ENCODE measurements around the gene MYO1F. TPM values are rescaled to one million over a fixed set of nuclear protein-coding genes. Genes with fewer than 3 reads are reported as not detected.

MYO1F gene
- total RNA-seq, 2 experiments from 2014 or later, result 21.0 to 21.4 TPM

GRCh38 chr19:8544168-8544567 lies 33.1 kb downstream of the MYO1F start:
- POLR2A ChIA-PET, result interaction anchor here (0.6 kb wide), 1 partner anchor 507 kb away, joined by 3 read pairs; no protein-coding TSS in a partner anchor
- ATAC-seq, result no peak
- no peak for DNase-seq
- no peak overlapping the region for H3K27ac Mint-ChIP-seq
- H3K4me1 Mint-ChIP-seq (ENCODE audit: low read depth), result no peaks in the 10 kb centered on the region
- H3K4me3 Mint-ChIP-seq, result no peak overlapping the region
- no peaks in the 10 kb centered on the region for H3K9me3 Mint-ChIP-seq
- intact Hi-C loops (cut with micrococcal nuclease), result no loop called here
- H3K36me3 Mint-ChIP-seq (ENCODE audit: low read depth), result no peaks in the 10 kb centered on the region
- CTCF ChIA-PET, result no interaction called here
- no peaks in the 10 kb centered on the region for H3K27me3 Mint-ChIP-seq
- TF ChIP-seq, protein P1, sequence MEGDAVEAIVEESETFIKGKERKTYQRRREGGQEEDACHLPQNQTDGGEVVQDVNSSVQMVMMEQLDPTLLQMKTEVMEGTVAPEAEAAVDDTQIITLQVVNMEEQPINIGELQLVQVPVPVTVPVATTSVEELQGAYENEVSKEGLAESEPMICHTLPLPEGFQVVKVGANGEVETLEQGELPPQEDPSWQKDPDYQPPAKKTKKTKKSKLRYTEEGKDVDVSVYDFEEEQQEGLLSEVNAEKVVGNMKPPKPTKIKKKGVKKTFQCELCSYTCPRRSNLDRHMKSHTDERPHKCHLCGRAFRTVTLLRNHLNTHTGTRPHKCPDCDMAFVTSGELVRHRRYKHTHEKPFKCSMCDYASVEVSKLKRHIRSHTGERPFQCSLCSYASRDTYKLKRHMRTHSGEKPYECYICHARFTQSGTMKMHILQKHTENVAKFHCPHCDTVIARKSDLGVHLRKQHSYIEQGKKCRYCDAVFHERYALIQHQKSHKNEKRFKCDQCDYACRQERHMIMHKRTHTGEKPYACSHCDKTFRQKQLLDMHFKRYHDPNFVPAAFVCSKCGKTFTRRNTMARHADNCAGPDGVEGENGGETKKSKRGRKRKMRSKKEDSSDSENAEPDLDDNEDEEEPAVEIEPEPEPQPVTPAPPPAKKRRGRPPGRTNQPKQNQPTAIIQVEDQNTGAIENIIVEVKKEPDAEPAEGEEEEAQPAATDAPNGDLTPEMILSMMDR (IDR thresholded peaks at IDR 0.05), result no peak

GRCh38 chr19:8539621-8540149 lies 37.6 kb downstream of the MYO1F start:
- no peak for ATAC-seq
- no peaks in the 10 kb centered on the region for H3K27me3 Mint-ChIP-seq
- TF ChIP-seq, protein P1 (IDR thresholded peaks at IDR 0.05), result no peak
- H3K9me3 Mint-ChIP-seq, result no peaks in the 10 kb centered on the region
- H3K36me3 Mint-ChIP-seq (ENCODE audit: low read depth), result no peaks in the 10 kb centered on the region
- intact Hi-C loops (cut with micrococcal nuclease), result no loop called here
- no peak for DNase-seq
- no peak overlapping the region for H3K27ac Mint-ChIP-seq
- CTCF ChIA-PET, result interaction anchor here (1.4 kb wide), 1 partner anchor 76 kb away, joined by 5 read pairs; no protein-coding TSS in a partner anchor
- H3K4me3 Mint-ChIP-seq, result no peak overlapping the region
- POLR2A ChIA-PET, result no interaction called here
- no peaks in the 10 kb centered on the region for H3K4me1 Mint-ChIP-seq (ENCODE audit: low read depth)

- Mint-ChIP-seq H3K4me3 (no peak overlapping the region), H3K27ac (no peak overlapping the region), H3K36me3 (ENCODE audit: low read depth) (no peaks in the 10 kb centered on the region), H3K27me3 (no peaks in the 10 kb centered on the region), H3K9me3 (no peaks in the 10 kb centered on the region), H3K4me1 (ENCODE audit: low read depth) (no peaks in the 10 kb centered on the region)
- CTCF ChIA-PET, result no interaction called here
- TF ChIP-seq, protein P1 (IDR thresholded peaks at IDR 0.05), result no peak
- ATAC-seq (no peak), DNase-seq (no peak)
- intact Hi-C loops (cut with micrococcal nuclease), result no loop called here
- POLR2A ChIA-PET, result no interaction called here
These were observed 40.1 kb downstream of the MYO1F start for GRCh38 chr19:8537099-8537498.

DNA sequence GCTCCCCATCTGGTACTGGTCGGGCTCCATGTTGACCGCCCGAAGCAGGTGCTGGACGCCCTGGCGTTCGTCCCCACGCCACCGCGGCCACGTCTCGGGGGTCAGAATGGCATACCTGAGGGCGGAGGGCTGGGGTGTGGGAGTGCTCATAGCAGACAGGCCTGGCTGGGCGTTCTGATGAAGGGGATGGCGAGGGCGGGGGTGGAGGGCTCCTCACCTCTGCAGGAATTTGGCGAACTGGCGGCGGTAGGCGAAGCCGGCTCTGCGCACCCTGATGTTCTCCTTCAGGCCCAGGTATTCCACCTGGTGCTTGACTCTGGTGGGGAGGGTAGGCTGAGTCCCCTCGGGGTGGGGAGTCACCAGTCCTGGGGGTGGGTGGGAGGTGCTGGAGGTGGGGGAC lies 41.0 kb downstream of the MYO1F start:
- Mint-ChIP-seq H3K4me1 (ENCODE audit: low read depth) (no peaks in the 10 kb centered on the region), H3K9me3 (no peaks in the 10 kb centered on the region), H3K27me3 (no peaks in the 10 kb centered on the region), H3K36me3 (ENCODE audit: low read depth) (no peaks in the 10 kb centered on the region), H3K27ac (no peak overlapping the region), H3K4me3 (no peak overlapping the region)
- CTCF ChIA-PET, result no interaction called here
- intact Hi-C loops (cut with micrococcal nuclease), result no loop called here
- ATAC-seq (no peak), DNase-seq (no peak)
- TF ChIP-seq, protein P1 (IDR thresholded peaks at IDR 0.05), result no peak
- POLR2A ChIA-PET, result no interaction called here

GRCh38 chr19:8532225-8532624 lies 45.0 kb downstream of the MYO1F start:
- CTCF ChIA-PET, result no interaction called here
- H3K27ac Mint-ChIP-seq, result no peak overlapping the region
- H3K36me3 Mint-ChIP-seq (ENCODE audit: low read depth), result peaks cover 15% of the 10 kb centered on the region

More at GRCh38 chr19:8532225-8532624, 45.0 kb downstream of the MYO1F start:
- TF ChIP-seq, protein P1 (IDR thresholded peaks at IDR 0.05), result no peak
- POLR2A ChIA-PET, result no interaction called here
- ATAC-seq (no peak), DNase-seq (no peak)
- H3K4me3 Mint-ChIP-seq, result no peak overlapping the region
- no peaks in the 10 kb centered on the region for H3K9me3 Mint-ChIP-seq
- intact Hi-C loops (cut with micrococcal nuclease), result no loop called here
- no peaks in the 10 kb centered on the region for H3K27me3 Mint-ChIP-seq
- H3K4me1 Mint-ChIP-seq (ENCODE audit: low read depth), result peaks cover 3% of the 10 kb centered on the region

Measured in activated CD8-positive, alpha-beta T cell treated with anti-CD3 and anti-CD28 coated beads for 36 hours (primary cell).